ENCODE data around the gene AOX1.

GRCh38 chr2:200664770-200665494 lies 79.1 kb downstream of the AOX1 start:
- no peak for TF ChIP-seq POLR2A (IDR thresholded peaks at IDR 0.05)
- TF ChIP-seq CTCF (IDR thresholded peaks at IDR 0.05) = no peak

All from sigmoid colon (tissue), 3 donors.